Measurements from ENCODE around the gene KLRF2.

GRCh38 chr12:9908350-9908749, 27.1 kb downstream of the KLRF2 start:
- no peak for TF ChIP-seq POLR2A (IDR thresholded peaks at IDR 0.05)
- TF ChIP-seq, protein P1, sequence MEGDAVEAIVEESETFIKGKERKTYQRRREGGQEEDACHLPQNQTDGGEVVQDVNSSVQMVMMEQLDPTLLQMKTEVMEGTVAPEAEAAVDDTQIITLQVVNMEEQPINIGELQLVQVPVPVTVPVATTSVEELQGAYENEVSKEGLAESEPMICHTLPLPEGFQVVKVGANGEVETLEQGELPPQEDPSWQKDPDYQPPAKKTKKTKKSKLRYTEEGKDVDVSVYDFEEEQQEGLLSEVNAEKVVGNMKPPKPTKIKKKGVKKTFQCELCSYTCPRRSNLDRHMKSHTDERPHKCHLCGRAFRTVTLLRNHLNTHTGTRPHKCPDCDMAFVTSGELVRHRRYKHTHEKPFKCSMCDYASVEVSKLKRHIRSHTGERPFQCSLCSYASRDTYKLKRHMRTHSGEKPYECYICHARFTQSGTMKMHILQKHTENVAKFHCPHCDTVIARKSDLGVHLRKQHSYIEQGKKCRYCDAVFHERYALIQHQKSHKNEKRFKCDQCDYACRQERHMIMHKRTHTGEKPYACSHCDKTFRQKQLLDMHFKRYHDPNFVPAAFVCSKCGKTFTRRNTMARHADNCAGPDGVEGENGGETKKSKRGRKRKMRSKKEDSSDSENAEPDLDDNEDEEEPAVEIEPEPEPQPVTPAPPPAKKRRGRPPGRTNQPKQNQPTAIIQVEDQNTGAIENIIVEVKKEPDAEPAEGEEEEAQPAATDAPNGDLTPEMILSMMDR (IDR thresholded peaks at IDR 0.05): no peak

Measured in transverse colon (tissue), 3 donors.